Measurements from ENCODE around the gene KCNG2. TPM values are rescaled to one million over a fixed set of nuclear protein-coding genes. Genes with fewer than 3 reads are reported as not detected.

The KCNG2 gene
- total and polyA plus RNA-seq, 5 experiments from 2014 or later: not detected

DNA sequence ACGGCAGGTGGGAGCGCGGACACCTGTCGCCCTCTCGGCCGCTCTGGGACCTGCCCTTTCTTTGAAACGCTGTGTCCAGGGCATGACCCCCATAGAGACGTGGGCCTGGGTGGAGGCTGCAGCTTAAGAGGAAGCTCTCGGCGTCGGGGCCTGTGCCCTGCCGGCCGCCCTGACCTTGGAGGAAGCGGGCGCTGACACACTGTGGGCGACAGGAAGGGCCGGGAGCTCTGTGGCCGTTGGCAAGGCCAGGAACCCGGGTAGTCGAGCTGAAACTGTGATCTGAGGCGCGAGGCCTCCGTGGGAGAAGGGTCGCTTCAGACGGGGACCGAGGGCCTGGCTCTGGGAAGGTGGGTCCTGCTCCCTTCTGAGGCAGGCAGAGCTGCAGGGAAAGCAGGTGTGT lies 28.2 kb downstream of the KCNG2 start:
- no peak for DNase-seq
- no peak for ATAC-seq
- H3K9me3 Mint-ChIP-seq: no peaks in the 10 kb centered on the region
- H3K4me3 Mint-ChIP-seq: no peak overlapping the region
- no peak overlapping the region for H3K27ac Mint-ChIP-seq
- H3K36me3 Mint-ChIP-seq: no peaks in the 10 kb centered on the region
- H3K4me1 Mint-ChIP-seq: peaks cover 0 to 7% (median under 1%) of the 10 kb centered on the region in 4 donors
- POLR2A ChIA-PET: no interaction called here
- H3K27me3 Mint-ChIP-seq: peaks cover 0 to 12% (median 2%) of the 10 kb centered on the region in 5 donors

DNA sequence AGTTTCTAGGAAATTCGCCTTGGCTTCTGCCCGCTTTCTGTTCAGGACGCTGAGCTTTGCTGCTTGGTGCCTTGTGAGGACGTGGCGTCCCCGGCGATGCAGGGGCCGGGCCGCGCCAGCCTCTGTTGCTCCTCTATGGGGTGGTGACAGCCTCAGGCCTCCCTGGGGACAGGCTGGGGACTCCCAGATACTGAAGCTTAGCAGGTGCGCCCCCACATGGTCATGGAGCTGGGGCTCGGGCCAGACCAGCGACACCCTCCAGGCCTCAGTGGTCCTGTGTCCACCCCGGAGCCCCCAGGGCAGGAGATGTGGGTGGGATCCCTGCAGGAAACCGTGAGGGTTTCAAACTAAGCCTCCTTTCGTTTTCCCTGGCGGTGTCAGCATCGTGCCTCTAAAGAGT lies 29.2 kb downstream of the KCNG2 start:
- peaks cover under 1 to 12% (median 2%) of the 10 kb centered on the region in 5 donors for H3K27me3 Mint-ChIP-seq
- no peaks in the 10 kb centered on the region for H3K9me3 Mint-ChIP-seq
- no peak overlapping the region for H3K27ac Mint-ChIP-seq
- no peak overlapping the region for H3K4me3 Mint-ChIP-seq
- H3K36me3 Mint-ChIP-seq: no peaks in the 10 kb centered on the region
- no peak for ATAC-seq
- POLR2A ChIA-PET: no interaction called here
- no peak for DNase-seq
- H3K4me1 Mint-ChIP-seq: peaks cover 0 to 7% (median 0%) of the 10 kb centered on the region in 4 donors

DNA sequence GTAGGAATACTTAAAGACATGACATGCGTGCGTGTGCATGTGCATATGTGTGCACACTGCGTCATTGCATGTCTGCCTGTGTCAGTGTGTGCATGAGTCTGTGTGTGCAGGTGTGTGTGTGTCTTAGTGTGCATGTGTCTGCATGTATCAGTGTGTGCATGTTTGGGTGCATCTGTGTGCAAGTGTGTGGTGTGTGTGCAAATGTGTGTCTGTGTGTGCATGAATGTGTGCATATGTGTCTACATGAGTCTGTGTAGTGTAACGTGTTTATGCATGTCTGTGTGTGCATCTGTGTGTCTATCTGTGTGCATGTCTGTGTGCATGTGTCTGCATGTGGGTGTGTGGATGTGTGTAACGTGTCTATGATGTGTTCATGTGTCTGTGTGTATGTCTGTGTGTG lies 30.5 kb downstream of the KCNG2 start:
- POLR2A ChIA-PET: no interaction called here
- no peak for DNase-seq
- H3K4me3 Mint-ChIP-seq: no peak overlapping the region
- H3K4me1 Mint-ChIP-seq: peaks cover 0 to 7% (median 0%) of the 10 kb centered on the region in 4 donors
- no peak for ATAC-seq
- no peaks in the 10 kb centered on the region for H3K36me3 Mint-ChIP-seq
- no peaks in the 10 kb centered on the region for H3K9me3 Mint-ChIP-seq
- no peak overlapping the region for H3K27ac Mint-ChIP-seq
- peaks cover 1 to 12% (median 7%) of the 10 kb centered on the region in 5 donors for H3K27me3 Mint-ChIP-seq

DNA sequence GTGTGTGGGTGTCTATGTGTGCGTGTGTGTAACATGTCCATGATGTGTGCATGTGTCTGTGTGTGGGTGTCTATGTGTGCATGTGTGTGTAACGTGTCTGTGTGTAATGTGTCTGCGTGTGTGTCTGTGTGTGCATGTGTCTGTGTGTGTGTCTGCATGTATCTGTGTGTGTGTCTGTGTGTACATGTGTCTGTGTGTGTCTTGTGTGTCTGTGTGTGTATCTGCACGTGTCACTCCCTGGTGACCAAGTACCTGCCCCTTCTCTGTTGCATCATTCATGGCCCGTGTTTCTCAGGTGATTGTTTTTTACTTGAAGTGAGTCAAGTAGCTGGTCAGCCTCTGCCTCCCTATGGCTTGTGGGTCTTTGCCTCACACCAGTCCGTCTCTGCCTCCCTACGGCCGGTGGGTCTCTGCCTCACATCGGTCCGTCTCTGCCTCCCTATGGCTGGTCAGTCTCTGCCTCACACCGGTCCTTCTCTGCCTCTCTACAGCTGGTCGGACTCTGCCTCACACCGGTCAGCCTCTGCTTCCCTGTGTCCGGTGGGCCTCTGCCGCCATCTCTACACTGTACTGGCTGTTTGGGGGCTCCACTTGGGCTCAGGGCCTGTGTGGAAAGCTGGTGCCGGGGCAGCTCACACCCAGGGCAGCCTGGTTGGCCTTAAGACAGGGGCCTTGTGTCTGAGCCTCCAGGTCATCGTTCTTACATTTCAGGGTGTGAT lies 31.6 kb downstream of the KCNG2 start:
- H3K9me3 Mint-ChIP-seq: no peaks in the 10 kb centered on the region
- H3K27me3 Mint-ChIP-seq: peaks cover 4 to 19% (median 13%) of the 10 kb centered on the region in 5 donors
- H3K4me1 Mint-ChIP-seq: peaks cover 0 to 7% (median 0%) of the 10 kb centered on the region in 4 donors

DNA sequence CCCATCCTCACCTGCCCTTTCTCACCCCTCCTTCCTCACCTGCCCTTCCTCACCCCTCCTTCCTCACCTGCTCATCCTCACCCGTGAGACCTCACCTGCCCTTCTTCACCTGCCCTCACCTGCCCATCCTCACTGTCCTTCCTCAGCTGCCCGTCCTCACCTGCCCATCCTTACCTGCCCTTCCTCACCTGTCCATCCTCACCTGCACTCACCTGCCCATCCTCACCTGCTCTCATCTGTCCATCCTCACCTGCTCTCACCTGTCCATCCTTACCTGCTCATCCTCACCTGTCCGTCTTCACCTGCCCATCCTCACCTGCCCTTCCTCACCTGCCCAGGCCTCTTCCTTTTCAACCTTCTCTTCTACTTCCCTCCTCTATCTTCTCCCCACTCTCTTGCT lies 34.4 kb downstream of the KCNG2 start:
- Mint-ChIP-seq H3K4me1 (no peaks in the 10 kb centered on the region), H3K27me3 (peaks cover 5 to 39% (median 26%) of the 10 kb centered on the region in 5 donors), H3K36me3 (no peaks in the 10 kb centered on the region), H3K9me3 (no peaks in the 10 kb centered on the region), H3K27ac (peak overlapping the region in 1 of 10 donors; percentile 46), H3K4me3 (no peak overlapping the region)
- POLR2A ChIA-PET: no interaction called here
- no peak for ATAC-seq
- no peak for DNase-seq

More for the DNA sequence above, 31.6 kb downstream of the KCNG2 start:
- POLR2A ChIA-PET: no interaction called here
- Mint-ChIP-seq H3K4me3 (no peak overlapping the region), H3K36me3 (no peaks in the 10 kb centered on the region), H3K27ac (no peak overlapping the region)
- DNase-seq (no peak), ATAC-seq (no peak)

DNA sequence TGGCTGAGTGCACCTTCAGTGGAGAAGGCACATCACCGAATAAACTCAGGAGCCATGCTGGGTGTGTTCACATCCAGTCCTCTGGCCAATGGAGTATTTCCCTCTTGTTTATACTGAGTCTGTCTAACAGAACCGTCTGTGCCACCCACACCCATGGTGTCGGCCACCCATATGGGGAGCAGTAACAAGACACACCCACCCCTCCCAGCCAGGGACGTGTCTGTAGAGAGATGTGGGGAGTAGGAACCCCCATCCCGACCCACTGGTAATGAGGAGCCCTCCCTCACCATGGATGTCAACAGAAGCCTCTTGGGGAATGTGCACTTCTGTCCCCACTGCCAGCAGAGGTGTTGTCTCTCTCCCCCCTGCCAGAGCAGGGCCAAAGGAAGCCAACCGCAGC lies 37.1 kb downstream of the KCNG2 start:
- peaks cover 0 to 2% (median 0%) of the 10 kb centered on the region in 4 donors for H3K4me1 Mint-ChIP-seq
- H3K27ac Mint-ChIP-seq: peak overlapping the region in 1 of 10 donors; percentile 31
- H3K9me3 Mint-ChIP-seq: no peaks in the 10 kb centered on the region
- DNase-seq (no peak), ATAC-seq (no peak)
- H3K36me3 Mint-ChIP-seq: no peaks in the 10 kb centered on the region
- POLR2A ChIA-PET: no interaction called here
- H3K4me3 Mint-ChIP-seq: no peak overlapping the region
- H3K27me3 Mint-ChIP-seq: peaks cover 5 to 39% (median 28%) of the 10 kb centered on the region in 5 donors

DNA sequence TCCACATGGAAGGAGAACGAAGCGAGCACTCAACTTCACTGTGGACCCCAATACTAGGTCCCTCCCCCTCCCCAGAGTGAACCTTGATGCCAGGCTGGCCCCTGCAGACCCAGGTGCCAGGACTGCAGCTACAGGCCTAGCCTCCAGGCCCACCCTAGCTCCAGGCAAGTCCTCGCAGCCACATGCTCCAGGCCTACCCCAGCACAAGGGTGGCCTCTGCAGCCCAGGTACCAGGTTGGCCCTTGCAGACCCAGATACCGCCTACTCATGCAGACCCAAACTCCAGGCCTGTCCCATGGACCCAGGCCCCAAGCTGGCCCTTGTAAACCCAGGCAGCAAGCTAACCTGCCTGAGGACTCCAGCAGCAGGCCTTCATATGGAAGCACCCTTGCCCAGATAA lies 44.2 kb downstream of the KCNG2 start:
- Mint-ChIP-seq H3K9me3 (peaks cover 0 to 15% (median 4%) of the 10 kb centered on the region in 9 donors), H3K27me3 (peaks cover 0 to 12% (median 2%) of the 10 kb centered on the region in 5 donors), H3K27ac (no peak overlapping the region), H3K4me3 (no peak overlapping the region), H3K4me1 (peaks cover 0 to 6% (median 3%) of the 10 kb centered on the region in 4 donors), H3K36me3 (peaks cover 0 to 6% (median 4%) of the 10 kb centered on the region in 3 donors)
- ATAC-seq: no peak
- POLR2A ChIA-PET: no interaction called here
- DNase-seq: no peak

DNA sequence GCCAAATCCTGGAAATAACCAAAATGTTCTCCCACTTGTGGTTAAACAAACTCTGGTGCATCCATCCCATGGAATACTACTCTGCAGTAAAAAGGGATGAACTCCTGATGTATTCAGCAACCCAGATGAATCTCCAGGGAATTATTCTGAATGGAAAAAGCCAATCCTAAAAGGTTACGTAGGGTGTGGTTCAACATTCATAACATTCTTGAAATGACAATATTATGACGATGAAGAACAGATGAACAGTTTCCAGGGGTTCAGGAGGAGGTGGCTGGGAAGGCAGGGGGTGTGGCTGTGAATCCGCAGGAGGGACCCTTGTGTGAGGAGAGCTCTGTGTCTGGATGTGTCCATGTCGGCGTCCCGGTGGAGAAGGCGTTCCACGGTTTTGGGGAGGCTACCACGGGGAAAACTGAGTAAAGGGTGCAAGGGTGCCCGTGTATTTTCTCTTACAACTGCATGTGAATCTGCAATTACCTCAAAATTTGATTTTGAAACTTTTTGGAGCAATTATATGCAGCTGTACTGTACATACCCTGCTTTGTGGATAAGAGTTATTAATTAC lies 47.3 kb downstream of the KCNG2 start:
- H3K27ac Mint-ChIP-seq: no peak overlapping the region
- peaks cover 0 to 15% (median 4%) of the 10 kb centered on the region in 9 donors for H3K9me3 Mint-ChIP-seq
- peaks cover 0 to 6% (median 4%) of the 10 kb centered on the region in 3 donors for H3K36me3 Mint-ChIP-seq
- POLR2A ChIA-PET: no interaction called here
- peaks cover 0 to 6% (median 2%) of the 10 kb centered on the region in 4 donors for H3K4me1 Mint-ChIP-seq
- H3K27me3 Mint-ChIP-seq: peaks cover 0 to 5% (median 0%) of the 10 kb centered on the region in 5 donors
- H3K4me3 Mint-ChIP-seq: no peak overlapping the region
- ATAC-seq (no peak), DNase-seq (no peak)

DNA sequence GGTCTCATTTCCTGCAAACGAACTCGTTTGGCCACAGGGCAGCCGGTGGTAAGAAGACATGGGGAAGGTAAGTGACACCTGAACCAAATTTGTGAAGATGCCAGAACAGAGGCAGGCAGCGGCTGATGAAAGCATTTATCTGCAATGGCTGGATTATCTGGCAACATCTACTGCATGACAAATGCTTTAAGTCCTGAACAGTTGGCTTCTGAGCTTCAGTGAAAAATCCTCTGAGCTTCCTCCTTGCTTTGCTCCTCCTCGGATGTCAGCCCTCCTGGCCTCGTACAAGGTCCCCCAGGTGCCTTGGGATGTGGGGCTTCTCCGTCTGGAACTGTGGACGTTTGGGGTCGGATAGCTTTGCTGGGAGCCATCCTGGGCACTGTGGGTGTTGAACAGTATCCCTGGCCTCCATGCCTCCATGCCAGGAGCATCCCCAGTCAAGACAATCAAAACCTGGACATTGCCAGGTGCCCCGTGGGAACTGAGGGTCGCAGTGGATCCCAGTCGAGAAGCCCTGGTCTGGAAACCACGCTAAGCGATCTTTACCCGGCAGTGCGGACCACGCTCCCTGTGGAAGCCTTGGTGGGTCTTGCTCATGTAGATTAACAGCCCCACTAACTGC lies 49.3 kb downstream of the KCNG2 start:
- POLR2A ChIA-PET: no interaction called here

DNA sequence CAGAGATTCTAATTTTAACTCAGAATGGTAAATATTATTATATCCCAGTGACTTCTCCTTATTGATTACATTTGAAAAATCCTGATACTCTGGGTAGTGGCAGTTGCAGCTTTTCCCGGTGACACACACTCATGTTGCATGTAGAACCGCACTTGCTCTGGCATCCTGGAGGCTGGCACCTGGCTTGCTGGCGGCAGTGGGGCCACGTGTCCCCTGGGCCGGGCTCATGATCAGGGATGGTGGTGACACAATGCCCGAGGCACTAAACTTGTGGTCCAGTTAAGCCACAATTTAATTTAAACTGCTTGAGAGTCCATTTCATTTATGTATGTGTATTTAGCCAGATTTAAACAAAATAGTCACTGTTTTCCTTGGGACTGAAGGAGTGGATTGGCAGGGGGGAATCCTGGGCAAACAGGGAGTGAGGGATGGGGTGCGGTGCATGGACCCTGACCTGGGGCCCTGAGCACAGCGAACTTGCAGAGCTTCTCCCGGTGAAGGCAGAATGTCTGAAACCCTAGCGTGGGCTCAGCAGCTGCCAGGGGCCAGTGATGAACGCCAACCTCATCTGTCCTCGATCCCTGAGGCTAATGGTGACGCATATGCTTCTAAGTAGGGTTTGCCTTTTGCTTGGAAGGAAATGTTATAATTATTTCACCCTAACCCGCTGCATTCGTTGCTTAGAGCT lies 50.0 kb downstream of the KCNG2 start:
- no peak overlapping the region for H3K4me3 Mint-ChIP-seq
- H3K36me3 Mint-ChIP-seq: peaks cover 0 to 2% (median 0%) of the 10 kb centered on the region in 3 donors
- H3K4me1 Mint-ChIP-seq: peaks cover 0 to 6% (median under 1%) of the 10 kb centered on the region in 4 donors
- POLR2A ChIA-PET: no interaction called here
- H3K27ac Mint-ChIP-seq: no peak overlapping the region
- peaks cover 0 to 4% (median 2%) of the 10 kb centered on the region in 9 donors for H3K9me3 Mint-ChIP-seq
- ATAC-seq (no peak), DNase-seq (no peak)
- no peaks in the 10 kb centered on the region for H3K27me3 Mint-ChIP-seq

More for the DNA sequence above, 49.3 kb downstream of the KCNG2 start:
- H3K4me3 Mint-ChIP-seq: no peak overlapping the region
- peaks cover 0 to 6% (median 0%) of the 10 kb centered on the region in 3 donors for H3K36me3 Mint-ChIP-seq
- DNase-seq: no peak
- no peak overlapping the region for H3K27ac Mint-ChIP-seq
- no peak for ATAC-seq
- peaks cover 0 to 6% (median 2%) of the 10 kb centered on the region in 4 donors for H3K4me1 Mint-ChIP-seq
- H3K27me3 Mint-ChIP-seq: peaks cover 0 to 5% (median 0%) of the 10 kb centered on the region in 5 donors
- peaks cover 0 to 9% (median 4%) of the 10 kb centered on the region in 9 donors for H3K9me3 Mint-ChIP-seq

DNA sequence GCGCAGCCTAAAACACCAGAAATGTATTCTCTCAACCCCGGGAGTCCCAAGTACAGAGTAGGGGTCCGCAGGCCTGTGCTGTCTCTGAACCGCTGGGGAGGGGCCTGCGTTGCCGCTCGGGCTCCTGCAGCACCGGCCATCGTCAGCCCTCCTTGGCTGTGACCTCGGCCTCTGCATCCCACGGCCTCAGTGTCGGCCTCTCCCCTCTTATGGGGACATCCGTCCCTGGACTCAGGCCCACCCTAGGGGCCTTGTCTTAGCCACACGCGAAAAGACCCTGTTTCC lies 50.5 kb downstream of the KCNG2 start:
- peaks cover 0 to 4% (median 0%) of the 10 kb centered on the region in 5 donors for H3K27me3 Mint-ChIP-seq
- no peak for DNase-seq
- no peaks in the 10 kb centered on the region for H3K36me3 Mint-ChIP-seq
- no peak for ATAC-seq
- H3K4me3 Mint-ChIP-seq: no peak overlapping the region
- peaks cover 0 to 6% (median under 1%) of the 10 kb centered on the region in 4 donors for H3K4me1 Mint-ChIP-seq
- H3K9me3 Mint-ChIP-seq: peaks cover 0 to 2% (median 0%) of the 10 kb centered on the region in 9 donors
- POLR2A ChIA-PET: no interaction called here
- no peak overlapping the region for H3K27ac Mint-ChIP-seq

DNA sequence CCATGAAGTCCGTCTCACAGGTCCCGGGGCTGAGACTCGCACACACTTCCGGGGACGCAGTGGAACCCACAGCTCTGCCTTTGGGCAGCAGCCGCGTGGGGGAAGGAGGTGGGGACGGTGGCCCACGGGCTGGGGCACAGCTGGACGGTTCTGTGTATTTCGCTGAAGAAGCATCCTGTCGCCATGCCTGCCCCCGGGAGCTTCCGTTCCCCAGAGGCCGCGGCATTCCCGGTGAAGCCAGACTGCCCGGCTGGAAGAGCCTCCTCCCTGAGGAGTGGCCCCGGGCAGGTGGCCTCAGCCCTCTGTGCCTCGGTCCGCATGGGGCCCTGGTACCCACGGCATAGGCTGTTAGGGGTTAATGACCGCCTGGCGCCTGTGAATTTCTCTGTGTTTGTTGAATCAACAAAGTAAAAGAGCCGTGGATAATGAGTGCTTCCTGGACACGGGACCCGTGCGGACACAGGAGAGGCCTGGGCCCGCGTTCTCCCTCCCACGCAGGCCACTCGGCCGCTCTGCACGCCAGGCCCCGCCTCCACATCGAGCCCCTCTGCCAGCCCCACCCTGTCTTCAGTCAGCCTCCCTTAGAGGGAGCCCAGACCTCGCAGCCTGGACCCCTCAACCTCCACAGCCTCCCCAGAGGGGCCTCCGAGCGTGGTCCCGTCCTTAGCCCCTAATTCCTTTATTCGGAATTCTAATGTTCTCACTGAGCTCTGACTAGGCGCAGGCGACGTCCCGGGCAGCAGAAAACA lies 51.0 kb downstream of the KCNG2 start:
- Mint-ChIP-seq H3K4me1 (peaks cover 0 to 6% (median 0%) of the 10 kb centered on the region in 4 donors), H3K36me3 (no peaks in the 10 kb centered on the region), H3K9me3 (peaks cover 0 to 2% (median 0%) of the 10 kb centered on the region in 9 donors), H3K27me3 (peaks cover 0 to 7% (median 0%) of the 10 kb centered on the region in 5 donors), H3K4me3 (no peak overlapping the region), H3K27ac (no peak overlapping the region)
- POLR2A ChIA-PET: no interaction called here
- DNase-seq (no peak), ATAC-seq (no peak)
